PFSK-1 (cell line): ENCODE results near the gene SNORC.

Source experiments
- POLR2AphosphoS5 ChIP-seq: IDR thresholded peaks from 2 replicates; pipeline ENCODE4 v1.6.1; 2012; ENCODE audit warnings: low read depth, mild to moderate bottlenecking, control low read depth, low read length, moderate library complexity
- TAF1 ChIP-seq: IDR thresholded peaks from 2 replicates; pipeline ENCODE4 v1.6.1; 2012; ENCODE audit warnings: low read length, control low read depth, borderline replicate concordance; ENCODE audit not compliant: insufficient read depth

GRCh38 chr2:232870018-232870765 is at the start of gene SNORC:
- TF ChIP-seq TAF1, result no peak
- no peak for TF ChIP-seq POLR2AphosphoS5
